Measurements from ENCODE around the gene OR4M1.
"Not testable (repeated sequence)": the region's sequence is repeated elsewhere in the genome, so short reads cannot be mapped to it uniquely, and the experiment has no call there.

OR4M1 gene

DNA sequence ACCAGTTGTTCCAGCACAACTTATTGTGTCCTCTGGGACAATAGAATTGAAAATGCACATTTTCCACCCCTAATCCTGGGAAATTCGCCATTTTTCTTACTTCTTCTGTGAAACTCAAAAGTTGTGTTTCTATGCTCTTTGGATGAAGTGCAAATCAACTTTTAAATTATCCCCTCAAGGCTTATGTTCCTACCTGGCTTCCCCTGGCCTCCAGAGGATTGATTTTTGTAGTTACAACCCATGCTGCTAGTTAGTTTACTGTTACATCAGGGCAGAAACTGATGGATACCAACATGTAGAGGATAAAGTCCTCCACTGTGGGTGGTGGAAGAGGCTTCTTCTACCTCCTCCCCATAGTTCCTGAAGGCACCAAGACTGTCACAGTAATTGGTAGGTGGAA is at the start of gene OR4M1:
Gene OR4M1, plus strand, starts transcription at position 301 of the 400 bp plus-strand sequence. CDS start 6,819 bp downstream, outside the sequence.
- H3K4me1 ChIP-seq (ENCODE audit: control insufficient read depth, insufficient read depth, low read length, unreplicated experiment); H3K27ac ChIP-seq (ENCODE audit: low read depth, low read length); H3K27me3 ChIP-seq (ENCODE audit: insufficient read depth, low read length); H3K36me3 ChIP-seq (ENCODE audit: insufficient read depth, low read length); H3K4me3 ChIP-seq (ENCODE audit: low read depth, low read length); H3K79me2 ChIP-seq (ENCODE audit: control insufficient read depth, insufficient read depth, low read length, unreplicated experiment): not testable (repeated sequence)
- peak within 1 kb of the TSS; percentile 66 for H2AFZ ChIP-seq (ENCODE audit: low read length, unreplicated experiment)

DNA sequence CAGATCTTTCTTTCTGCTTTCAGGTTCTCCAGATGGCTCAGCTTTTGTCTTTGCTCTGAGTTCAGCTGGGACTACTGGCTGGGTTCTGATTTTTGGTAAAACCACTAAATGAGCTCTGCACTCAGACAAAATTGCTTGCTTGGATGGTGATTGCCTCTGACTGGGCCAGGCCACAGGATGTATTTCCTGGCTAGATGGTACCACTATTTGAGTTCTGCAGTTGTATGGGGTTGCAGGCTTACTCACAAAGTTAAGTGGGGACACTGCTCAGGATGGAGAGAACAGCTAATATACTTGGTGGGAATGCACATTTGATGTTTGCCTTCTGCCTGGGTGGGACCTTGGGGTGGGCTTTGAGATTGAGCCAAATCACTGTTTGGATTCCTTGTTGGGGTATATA is 43.9 kb upstream of the OR4M1 start:
- Histone ChIP-seq H3K36me3 (ENCODE audit: insufficient read depth, low read length) (no peaks in the 10 kb centered on the region), H3K4me1 (ENCODE audit: control insufficient read depth, insufficient read depth, low read length, unreplicated experiment) (no peaks in the 10 kb centered on the region), H2AFZ (ENCODE audit: low read length, unreplicated experiment) (no peak overlapping the region), H3K27me3 (ENCODE audit: insufficient read depth, low read length) (no peaks in the 10 kb centered on the region), H3K79me2 (ENCODE audit: control insufficient read depth, insufficient read depth, low read length, unreplicated experiment) (no peaks in the 10 kb centered on the region), H3K4me3 (ENCODE audit: low read depth, low read length) (no peak overlapping the region), H3K27ac (ENCODE audit: low read depth, low read length) (no peak overlapping the region)

DNA sequence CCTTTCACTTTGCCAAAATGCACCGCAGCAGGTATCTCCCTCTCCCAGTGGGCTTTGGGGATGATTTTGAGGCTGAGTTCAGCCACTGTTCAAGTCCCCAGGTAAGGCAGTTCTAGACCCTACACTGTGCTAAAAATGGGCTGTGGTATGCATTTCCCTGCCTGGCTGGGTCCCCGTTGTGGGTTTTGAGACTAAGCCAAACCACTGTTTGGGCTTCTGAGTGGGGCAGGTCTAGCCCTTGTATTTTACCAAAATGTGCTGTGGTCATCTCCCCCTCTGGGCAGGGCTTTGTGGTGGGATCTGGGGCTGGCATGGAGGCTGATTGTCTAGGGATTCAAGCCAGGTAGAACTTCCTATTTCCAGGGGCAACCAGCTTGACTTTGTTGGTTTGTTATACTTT is 43.5 kb upstream of the OR4M1 start:
- Histone ChIP-seq H3K27ac (ENCODE audit: low read depth, low read length) (no peak overlapping the region), H2AFZ (ENCODE audit: low read length, unreplicated experiment) (no peak overlapping the region), H3K79me2 (ENCODE audit: control insufficient read depth, insufficient read depth, low read length, unreplicated experiment) (no peaks in the 10 kb centered on the region), H3K4me3 (ENCODE audit: low read depth, low read length) (no peak overlapping the region), H3K4me1 (ENCODE audit: control insufficient read depth, insufficient read depth, low read length, unreplicated experiment) (no peaks in the 10 kb centered on the region), H3K36me3 (ENCODE audit: insufficient read depth, low read length) (no peaks in the 10 kb centered on the region), H3K27me3 (ENCODE audit: insufficient read depth, low read length) (no peaks in the 10 kb centered on the region)

DNA sequence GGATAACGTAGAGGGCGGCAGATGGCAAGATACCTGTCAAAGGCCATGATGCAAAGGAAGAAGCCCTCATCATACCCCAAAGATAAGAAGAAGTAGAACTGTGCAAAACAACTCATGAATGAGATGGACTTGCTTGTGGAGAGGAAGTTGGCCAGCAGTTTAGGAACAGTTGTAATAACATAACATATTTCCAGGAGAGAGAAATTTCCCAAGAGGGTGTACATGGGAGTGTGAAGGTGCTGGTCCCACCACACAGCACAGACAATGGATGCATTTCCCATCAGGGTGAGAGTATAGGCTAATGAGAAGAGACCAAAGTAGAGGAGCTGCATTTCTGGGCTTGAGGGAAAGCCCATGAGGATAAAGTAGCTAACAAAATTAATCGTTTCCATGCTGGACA is 39.4 kb upstream of the OR4M1 start:
- not testable (repeated sequence) for H2AFZ ChIP-seq (ENCODE audit: low read length, unreplicated experiment); H3K4me3 ChIP-seq (ENCODE audit: low read depth, low read length); H3K4me1 ChIP-seq (ENCODE audit: control insufficient read depth, insufficient read depth, low read length, unreplicated experiment); H3K36me3 ChIP-seq (ENCODE audit: insufficient read depth, low read length); H3K79me2 ChIP-seq (ENCODE audit: control insufficient read depth, insufficient read depth, low read length, unreplicated experiment); H3K27ac ChIP-seq (ENCODE audit: low read depth, low read length); H3K27me3 ChIP-seq (ENCODE audit: insufficient read depth, low read length)

DNA sequence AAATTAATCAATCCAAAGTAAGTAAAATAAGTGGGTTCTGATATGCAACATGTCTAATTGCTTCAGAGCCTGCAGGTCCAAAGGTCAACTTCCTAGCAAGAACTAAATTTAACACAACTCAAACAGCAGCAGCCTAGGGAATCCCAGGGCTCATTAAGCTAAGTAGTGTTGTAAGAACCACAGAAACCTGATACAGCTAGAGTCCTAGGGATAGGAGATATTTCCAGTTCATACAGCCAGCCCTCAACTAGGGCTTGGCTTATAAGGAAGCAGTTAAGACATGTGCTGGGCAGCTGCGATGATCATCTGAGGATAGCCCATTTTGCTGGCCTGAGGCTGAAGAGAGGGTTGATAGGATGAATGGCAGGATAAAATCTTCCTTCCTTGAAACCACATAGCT is 30.0 kb upstream of the OR4M1 start, which contains the start of gene OR4Q3:
Gene OR4Q3, plus strand, starts transcription at position 316 of the 400 bp plus-strand sequence.
- Histone ChIP-seq H3K27me3 (ENCODE audit: insufficient read depth, low read length) (no peaks in the 10 kb centered on the region), H3K79me2 (ENCODE audit: control insufficient read depth, insufficient read depth, low read length, unreplicated experiment) (no peaks in the 10 kb centered on the region), H3K4me3 (ENCODE audit: low read depth, low read length) (no peak within 1 kb of the TSS), H3K27ac (ENCODE audit: low read depth, low read length) (no peak within 1 kb of the TSS), H3K4me1 (ENCODE audit: control insufficient read depth, insufficient read depth, low read length, unreplicated experiment) (no peaks in the 10 kb centered on the region), H3K36me3 (ENCODE audit: insufficient read depth, low read length) (no peaks in the 10 kb centered on the region), H2AFZ (ENCODE audit: low read length, unreplicated experiment) (no peak within 1 kb of the TSS)

- not testable (repeated sequence) for H3K4me3 ChIP-seq (ENCODE audit: low read depth, low read length); H2AFZ ChIP-seq (ENCODE audit: low read length, unreplicated experiment); H3K36me3 ChIP-seq (ENCODE audit: insufficient read depth, low read length); H3K27ac ChIP-seq (ENCODE audit: low read depth, low read length); H3K79me2 ChIP-seq (ENCODE audit: control insufficient read depth, insufficient read depth, low read length, unreplicated experiment); H3K4me1 ChIP-seq (ENCODE audit: control insufficient read depth, insufficient read depth, low read length, unreplicated experiment); H3K27me3 ChIP-seq (ENCODE audit: insufficient read depth, low read length)
These were observed 21.0 kb upstream of the OR4M1 start for GRCh38 chr14:19752316-19752715.

- Histone ChIP-seq H3K4me1 (ENCODE audit: control insufficient read depth, insufficient read depth, low read length, unreplicated experiment) (peaks cover 4% of the 10 kb centered on the region), H3K4me3 (ENCODE audit: low read depth, low read length) (no peak overlapping the region), H3K36me3 (ENCODE audit: insufficient read depth, low read length) (no peaks in the 10 kb centered on the region), H3K79me2 (ENCODE audit: control insufficient read depth, insufficient read depth, low read length, unreplicated experiment) (no peaks in the 10 kb centered on the region), H2AFZ (ENCODE audit: low read length, unreplicated experiment) (peak overlapping the region; percentile 22), H3K27me3 (ENCODE audit: insufficient read depth, low read length) (0 out of 2 replicates have a peak, but pooled peaks cover 6% of the 10 kb centered on the region), H3K27ac (ENCODE audit: low read depth, low read length) (no peak overlapping the region)
These were observed 19.1 kb upstream of the OR4M1 start for GRCh38 chr14:19754172-19754571.

GRCh38 chr14:19771491-19771890 is 1.8 kb upstream of the OR4M1 start:
- H3K4me3 ChIP-seq (ENCODE audit: low read depth, low read length); H3K27ac ChIP-seq (ENCODE audit: low read depth, low read length); H3K36me3 ChIP-seq (ENCODE audit: insufficient read depth, low read length); H3K79me2 ChIP-seq (ENCODE audit: control insufficient read depth, insufficient read depth, low read length, unreplicated experiment); H3K27me3 ChIP-seq (ENCODE audit: insufficient read depth, low read length); H2AFZ ChIP-seq (ENCODE audit: low read length, unreplicated experiment); H3K4me1 ChIP-seq (ENCODE audit: control insufficient read depth, insufficient read depth, low read length, unreplicated experiment): not testable (repeated sequence)

GRCh38 chr14:19771895-19772430 is 1.3 kb upstream of the OR4M1 start:
- H3K27ac ChIP-seq (ENCODE audit: low read depth, low read length): no peak overlapping the region
- no peaks in the 10 kb centered on the region for H3K27me3 ChIP-seq (ENCODE audit: insufficient read depth, low read length)
- no peaks in the 10 kb centered on the region for H3K79me2 ChIP-seq (ENCODE audit: control insufficient read depth, insufficient read depth, low read length, unreplicated experiment)
- H2AFZ ChIP-seq (ENCODE audit: low read length, unreplicated experiment): no peak overlapping the region
- no peaks in the 10 kb centered on the region for H3K36me3 ChIP-seq (ENCODE audit: insufficient read depth, low read length)
- H3K4me1 ChIP-seq (ENCODE audit: control insufficient read depth, insufficient read depth, low read length, unreplicated experiment): peaks cover 6% of the 10 kb centered on the region
- no peak overlapping the region for H3K4me3 ChIP-seq (ENCODE audit: low read depth, low read length)

DNA sequence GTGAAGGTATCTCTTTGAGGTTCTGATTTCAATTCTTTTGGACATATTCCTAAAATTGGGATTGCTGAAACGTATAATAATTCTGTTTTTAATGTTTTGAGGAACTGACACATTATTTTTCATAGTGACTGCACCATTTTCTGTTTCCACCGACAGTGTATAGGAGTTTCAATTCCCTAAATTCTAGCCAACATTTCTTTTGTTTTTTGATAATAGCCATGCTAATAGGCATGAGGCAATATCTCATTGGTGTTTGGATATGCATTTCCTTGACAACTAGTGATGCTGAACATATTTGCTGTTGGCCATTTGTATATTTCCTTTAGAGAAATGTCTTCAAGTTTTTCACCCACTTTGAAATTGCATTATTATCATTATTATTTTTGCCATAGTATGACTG is 850 bp upstream of the OR4M1 start:
- not testable (repeated sequence) for H2AFZ ChIP-seq (ENCODE audit: low read length, unreplicated experiment); H3K4me3 ChIP-seq (ENCODE audit: low read depth, low read length); H3K36me3 ChIP-seq (ENCODE audit: insufficient read depth, low read length); H3K27ac ChIP-seq (ENCODE audit: low read depth, low read length); H3K27me3 ChIP-seq (ENCODE audit: insufficient read depth, low read length); H3K79me2 ChIP-seq (ENCODE audit: control insufficient read depth, insufficient read depth, low read length, unreplicated experiment); H3K4me1 ChIP-seq (ENCODE audit: control insufficient read depth, insufficient read depth, low read length, unreplicated experiment)

DNA sequence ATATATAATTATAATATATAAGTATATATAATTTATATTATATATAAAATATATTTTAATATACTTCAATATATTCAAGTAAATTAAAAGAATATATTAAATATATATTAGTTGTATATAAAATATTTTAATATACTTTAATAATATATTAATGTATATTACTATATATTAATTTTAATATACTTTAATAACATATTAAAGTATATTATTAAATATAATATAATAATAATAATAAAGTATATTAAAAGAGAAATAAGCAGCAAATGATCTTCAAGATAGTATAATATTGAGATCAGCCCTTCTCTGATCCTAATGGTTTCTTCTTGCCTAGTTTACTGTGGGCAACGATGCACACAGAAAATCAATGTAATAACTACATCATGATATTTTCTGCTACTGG is 2.3 kb downstream of the OR4M1 start:
- Histone ChIP-seq H3K27me3 (ENCODE audit: insufficient read depth, low read length) (no peaks in the 10 kb centered on the region), H3K79me2 (ENCODE audit: control insufficient read depth, insufficient read depth, low read length, unreplicated experiment) (no peaks in the 10 kb centered on the region), H2AFZ (ENCODE audit: low read length, unreplicated experiment) (no peak overlapping the region), H3K27ac (ENCODE audit: low read depth, low read length) (no peak overlapping the region), H3K4me3 (ENCODE audit: low read depth, low read length) (no peak overlapping the region), H3K36me3 (ENCODE audit: insufficient read depth, low read length) (no peaks in the 10 kb centered on the region), H3K4me1 (ENCODE audit: control insufficient read depth, insufficient read depth, low read length, unreplicated experiment) (peaks cover 6% of the 10 kb centered on the region)
